Spleen (tissue), 7 donors: ENCODE measurements around the gene CNNM1.

Experiments
- CTCF ChIP-seq, 11 experiments: fragments of 200-600 bp in 7 of 11; fragments of 450-650 bp in 4 of 11; sonication (generic) in 4 of 11; IDR thresholded peaks in 8 of 11; conservative IDR thresholded peaks in 3 of 11; 1 replicate in 7 of 11; 2 replicates in 4 of 11; pipeline versions ENCODE4 v1.4.0 to v1.8.0; 2016 to 2021; ENCODE audit warnings: antibody characterized with exemption in 11 of 11, inconsistent platforms in 4 of 11, mild to moderate bottlenecking in 1 of 11
- POLR2A ChIP-seq, 3 donors: fragments of 450-650 bp; IDR thresholded peaks; one replicate each; pipeline ENCODE4 v1.5.1; 2017; ENCODE audit warnings: antibody characterized with exemption in 3 of 3, mild to moderate bottlenecking in 1 of 3
- POLR2AphosphoS5 ChIP-seq, 3 donors: sonication (generic); formaldehyde crosslinking; IDR thresholded peaks; one replicate each; pipeline ENCODE4 v1.5.1; 2017; ENCODE audit warnings: antibody characterized with exemption in 3 of 3
- donor health status: DM: no; HTN: no; CAD: no; lungs with moderate emphysema.
- donor health status: DM: no; HTN: no; CAD: no.
- donor health status: DM: no; HTN: no; CAD: no.

- TF ChIP-seq CTCF (IDR thresholded peaks at IDR 0.05 in 8 of 11, conservative IDR thresholded peaks at IDR 0.05 in 3 of 11) (no peak), POLR2A (IDR thresholded peaks at IDR 0.05) (no peak), POLR2AphosphoS5 (IDR thresholded peaks at IDR 0.05) (no peak)
These were observed 90.5 kb downstream of the CNNM1 start for GRCh38 chr10:99419688-99420087.
